ENCODE results near the gene ZNF74. TPM values are rescaled to one million over a fixed set of nuclear protein-coding genes. Genes with fewer than 3 reads are reported as not detected.

ZNF74 gene
- total and polyA plus RNA-seq, 3 experiments from 2014 or later = 12.3 to 15.3 (median 13.0) TPM

GRCh38 chr22:20383538-20383937, 10.4 kb upstream of the ZNF74 start:
- DNase-seq = no peak
- H3K27ac Mint-ChIP-seq = no peak overlapping the region
- H3K4me3 ChIP-seq (ENCODE audit: low read length) = no peak overlapping the region
- CTCF ChIA-PET = no interaction called here
- H3K36me3 ChIP-seq (ENCODE audit: insufficient read depth, low read length) = no peaks in the 10 kb centered on the region
- H3K9me3 ChIP-seq (ENCODE audit: low read length) = no peaks in the 10 kb centered on the region
- H3K27me3 ChIP-seq (ENCODE audit: insufficient read depth, low read length, poor library complexity, severe bottlenecking) = no peaks in the 10 kb centered on the region
- H3K9me3 Mint-ChIP-seq = no peaks in the 10 kb centered on the region
- H3K4me1 Mint-ChIP-seq = no peaks in the 10 kb centered on the region
- peaks cover 0 to 2% (median 0%) of the 10 kb centered on the region in 3 donors for H3K36me3 Mint-ChIP-seq
- H3K4me1 ChIP-seq (ENCODE audit: insufficient read depth, low read length) = no peaks in the 10 kb centered on the region
- POLR2A ChIA-PET = no interaction called here
- no peak overlapping the region for H3K4me3 Mint-ChIP-seq
- no peak overlapping the region for H3K27ac ChIP-seq (ENCODE audit: low read depth, low read length)
- H3K27me3 Mint-ChIP-seq = peaks cover 0 to 17% of the 10 kb centered on the region in 2 donors

- no peaks in the 10 kb centered on the region for H3K27me3 ChIP-seq (ENCODE audit: insufficient read depth, low read length, poor library complexity, severe bottlenecking)
- DNase-seq = no peak
- CTCF ChIA-PET = interaction anchor here (0.6 kb wide), 1 partner anchor 34 kb away, joined by 5 read pairs; no protein-coding TSS in a partner anchor
- POLR2A ChIA-PET = no interaction called here
- H3K27ac ChIP-seq (ENCODE audit: low read depth, low read length) = no peak overlapping the region
- peaks cover 0 to 17% of the 10 kb centered on the region in 2 donors for H3K27me3 Mint-ChIP-seq
- peaks cover 0 to 2% (median 0%) of the 10 kb centered on the region in 5 donors for H3K9me3 Mint-ChIP-seq
- no peaks in the 10 kb centered on the region for H3K4me1 Mint-ChIP-seq
- no peaks in the 10 kb centered on the region for H3K4me1 ChIP-seq (ENCODE audit: insufficient read depth, low read length)
- no peak overlapping the region for H3K4me3 ChIP-seq (ENCODE audit: low read length)
- no peak overlapping the region for H3K27ac Mint-ChIP-seq
- no peaks in the 10 kb centered on the region for H3K36me3 ChIP-seq (ENCODE audit: insufficient read depth, low read length)
- no peak overlapping the region for H3K4me3 Mint-ChIP-seq
- H3K36me3 Mint-ChIP-seq = peaks cover 0 to 2% (median 0%) of the 10 kb centered on the region in 3 donors
- H3K9me3 ChIP-seq (ENCODE audit: low read length) = no peaks in the 10 kb centered on the region
These were observed 9.8 kb upstream of the ZNF74 start for GRCh38 chr22:20384171-20384570.

DNA sequence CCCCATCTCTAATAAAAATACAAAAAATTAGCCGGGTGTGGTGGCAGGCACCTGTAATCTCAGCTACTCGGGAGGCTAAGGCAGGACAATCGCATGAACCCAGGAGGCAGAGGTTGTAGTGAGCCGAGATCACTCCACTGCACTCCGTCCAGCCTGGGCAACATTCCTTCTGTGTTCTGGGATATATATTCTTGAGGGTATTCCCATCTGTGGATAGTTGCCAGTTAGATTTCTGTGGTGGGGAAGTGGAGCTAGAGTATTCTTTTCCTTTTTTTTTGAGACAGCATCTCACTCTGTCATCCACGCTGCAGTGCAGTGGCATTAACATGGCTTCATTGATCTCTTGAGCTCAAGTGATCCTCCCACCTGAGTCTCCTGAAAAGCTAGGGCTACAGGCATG, 9.1 kb upstream of the ZNF74 start:
- no peaks in the 10 kb centered on the region for H3K4me1 Mint-ChIP-seq
- POLR2A ChIA-PET = no interaction called here

DNA sequence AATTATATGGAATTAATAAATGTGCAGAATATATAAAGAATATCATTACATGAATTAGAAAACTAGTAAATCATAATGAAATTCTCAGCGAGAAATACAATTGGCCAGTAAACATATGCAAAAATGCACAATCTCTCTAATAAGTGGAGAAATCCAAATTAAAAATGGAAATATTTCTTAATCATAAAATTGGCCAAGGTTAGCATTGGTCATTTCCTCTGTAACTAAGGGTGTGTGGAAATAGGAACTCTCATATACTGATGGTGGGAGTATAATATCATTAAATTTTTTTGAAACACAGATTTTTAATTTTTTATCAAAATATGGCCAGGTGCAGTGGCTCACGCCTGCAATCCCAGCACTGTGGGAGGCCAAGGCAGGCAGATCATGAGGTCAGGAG, 7.6 kb upstream of the ZNF74 start:
- H3K4me1 ChIP-seq (ENCODE audit: insufficient read depth, low read length) = no peaks in the 10 kb centered on the region

More for the DNA sequence above, 9.1 kb upstream of the ZNF74 start:
- Mint-ChIP-seq H3K9me3 (peaks cover 0 to 2% (median 0%) of the 10 kb centered on the region in 5 donors), H3K27ac (no peak overlapping the region), H3K36me3 (peaks cover 0 to 2% (median 0%) of the 10 kb centered on the region in 3 donors), H3K4me3 (no peak overlapping the region), H3K27me3 (peaks cover 0 to 17% of the 10 kb centered on the region in 2 donors)
- Histone ChIP-seq H3K27ac (ENCODE audit: low read depth, low read length) (no peak overlapping the region), H3K9me3 (ENCODE audit: low read length) (no peaks in the 10 kb centered on the region), H3K4me3 (ENCODE audit: low read length) (no peak overlapping the region), H3K36me3 (ENCODE audit: insufficient read depth, low read length) (no peaks in the 10 kb centered on the region), H3K27me3 (ENCODE audit: insufficient read depth, low read length, poor library complexity, severe bottlenecking) (no peaks in the 10 kb centered on the region), H3K4me1 (ENCODE audit: insufficient read depth, low read length) (no peaks in the 10 kb centered on the region)
- CTCF ChIA-PET = no interaction called here
- no peak for DNase-seq

DNA sequence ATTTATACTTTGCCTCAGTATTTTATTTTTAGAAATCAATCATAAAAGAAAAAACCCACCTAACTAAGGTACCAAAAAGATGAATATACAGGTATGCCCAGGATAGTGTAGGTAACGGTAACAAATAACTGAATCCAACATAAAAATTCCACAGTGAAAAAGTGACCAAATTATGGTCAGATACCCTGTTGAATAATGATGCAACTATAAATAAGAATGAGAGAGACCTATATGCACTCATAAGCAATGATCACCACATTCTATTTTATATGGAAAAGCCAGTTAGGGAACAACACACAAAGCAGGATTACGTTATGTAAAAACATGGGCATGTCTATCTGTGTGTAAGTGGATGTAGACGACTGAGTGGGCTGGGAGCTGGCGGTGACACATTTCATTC, 7.0 kb upstream of the ZNF74 start:
- H3K4me1 ChIP-seq (ENCODE audit: insufficient read depth, low read length) = no peaks in the 10 kb centered on the region
- no peaks in the 10 kb centered on the region for H3K4me1 Mint-ChIP-seq
- H3K27me3 ChIP-seq (ENCODE audit: insufficient read depth, low read length, poor library complexity, severe bottlenecking) = no peaks in the 10 kb centered on the region
- H3K27ac ChIP-seq (ENCODE audit: low read depth, low read length) = no peak overlapping the region
- no peak for DNase-seq
- no peak overlapping the region for H3K4me3 Mint-ChIP-seq
- no peak overlapping the region for H3K27ac Mint-ChIP-seq
- peaks cover 0 to 2% (median 0%) of the 10 kb centered on the region in 3 donors for H3K36me3 Mint-ChIP-seq
- no peaks in the 10 kb centered on the region for H3K36me3 ChIP-seq (ENCODE audit: insufficient read depth, low read length)
- peaks cover 0 to 17% of the 10 kb centered on the region in 2 donors for H3K27me3 Mint-ChIP-seq
- H3K4me3 ChIP-seq (ENCODE audit: low read length) = no peak overlapping the region
- CTCF ChIA-PET = no interaction called here
- H3K9me3 Mint-ChIP-seq = peaks cover 0 to 2% (median 0%) of the 10 kb centered on the region in 5 donors
- H3K9me3 ChIP-seq (ENCODE audit: low read length) = no peaks in the 10 kb centered on the region
- POLR2A ChIA-PET = no interaction called here

More for the DNA sequence above, 7.6 kb upstream of the ZNF74 start:
- ChIA-PET POLR2A (no interaction called here), CTCF (no interaction called here)
- DNase-seq = no peak
- H3K4me3 ChIP-seq (ENCODE audit: low read length) = no peak overlapping the region
- H3K36me3 ChIP-seq (ENCODE audit: insufficient read depth, low read length) = no peaks in the 10 kb centered on the region
- Mint-ChIP-seq H3K27ac (no peak overlapping the region), H3K36me3 (peaks cover 0 to 2% (median 0%) of the 10 kb centered on the region in 3 donors), H3K4me3 (peak overlapping the region in 1 of 7 donors; percentile 44), H3K4me1 (no peaks in the 10 kb centered on the region), H3K27me3 (peaks cover 0 to 17% of the 10 kb centered on the region in 2 donors), H3K9me3 (peaks cover 0 to 2% (median 0%) of the 10 kb centered on the region in 5 donors)
- no peaks in the 10 kb centered on the region for H3K27me3 ChIP-seq (ENCODE audit: insufficient read depth, low read length, poor library complexity, severe bottlenecking)
- H3K27ac ChIP-seq (ENCODE audit: low read depth, low read length) = no peak overlapping the region
- H3K9me3 ChIP-seq (ENCODE audit: low read length) = no peaks in the 10 kb centered on the region

DNA sequence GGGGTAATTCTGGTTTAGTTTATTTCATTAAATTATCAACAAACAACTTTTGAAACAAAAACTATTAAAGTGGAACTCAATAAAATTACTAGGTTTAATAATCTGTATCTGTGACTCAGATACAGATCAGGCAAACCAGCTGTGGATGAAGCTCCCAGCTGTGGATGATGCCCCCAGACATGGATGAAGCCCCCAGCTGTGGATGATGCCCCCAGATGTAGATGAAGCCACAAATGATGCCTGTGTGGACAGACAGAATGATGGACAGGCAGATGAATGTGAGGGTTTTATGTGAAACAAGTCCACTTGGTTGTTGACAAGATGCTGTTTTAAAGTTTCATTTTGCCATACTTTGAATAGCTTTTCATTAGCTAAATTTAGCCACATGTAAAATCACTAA, 5.8 kb upstream of the ZNF74 start:
- Mint-ChIP-seq H3K27me3 (peaks cover 0 to 17% of the 10 kb centered on the region in 2 donors), H3K9me3 (peaks cover 0 to 2% (median 0%) of the 10 kb centered on the region in 5 donors), H3K4me3 (no peak overlapping the region), H3K4me1 (peaks cover 0 to under 1% (median 0%) of the 10 kb centered on the region in 3 donors), H3K36me3 (peaks cover 0 to 2% (median 0%) of the 10 kb centered on the region in 3 donors), H3K27ac (peak overlapping the region in 1 of 8 donors; percentile 7)
- H3K27me3 ChIP-seq (ENCODE audit: insufficient read depth, low read length, poor library complexity, severe bottlenecking) = no peaks in the 10 kb centered on the region
- no peak overlapping the region for H3K4me3 ChIP-seq (ENCODE audit: low read length)
- no peaks in the 10 kb centered on the region for H3K9me3 ChIP-seq (ENCODE audit: low read length)
- ChIA-PET CTCF (no interaction called here), POLR2A (interaction anchor here (0.5 kb wide), 1 partner anchor 168 kb away, joined by 3 read pairs; no protein-coding TSS in a partner anchor)
- H3K4me1 ChIP-seq (ENCODE audit: insufficient read depth, low read length) = peaks cover 2% of the 10 kb centered on the region
- H3K36me3 ChIP-seq (ENCODE audit: insufficient read depth, low read length) = no peaks in the 10 kb centered on the region
- DNase-seq = no peak
- H3K27ac ChIP-seq (ENCODE audit: low read depth, low read length) = no peak overlapping the region

DNA sequence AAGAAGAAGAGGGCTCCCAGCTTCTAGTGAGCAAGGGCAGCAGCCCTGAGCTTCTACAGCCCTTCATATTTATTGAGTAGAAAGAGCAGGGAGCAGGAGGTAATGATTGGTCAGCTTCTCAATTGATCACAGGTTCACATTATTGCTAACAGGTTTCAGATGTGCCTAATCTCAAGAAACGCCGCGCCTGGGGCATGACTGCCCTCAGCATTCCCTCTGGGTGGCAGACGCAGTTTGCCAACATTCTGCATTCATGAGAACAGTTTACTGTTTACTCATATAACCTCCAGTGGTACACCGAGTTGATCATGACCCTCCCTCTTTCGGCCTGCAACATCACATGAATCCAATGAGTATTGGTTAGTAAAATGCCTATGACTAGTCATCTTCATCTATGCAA, 4.7 kb upstream of the ZNF74 start:
- H3K27me3 ChIP-seq (ENCODE audit: insufficient read depth, low read length, poor library complexity, severe bottlenecking) = no peaks in the 10 kb centered on the region
- peaks cover 7% of the 10 kb centered on the region for H3K4me1 ChIP-seq (ENCODE audit: insufficient read depth, low read length)
- Mint-ChIP-seq H3K9me3 (peaks cover 0 to 2% (median 0%) of the 10 kb centered on the region in 5 donors), H3K36me3 (peaks cover 0 to 3% (median under 1%) of the 10 kb centered on the region in 3 donors), H3K27ac (no peak overlapping the region), H3K4me1 (peaks cover 3 to 8% (median 5%) of the 10 kb centered on the region in 3 donors), H3K4me3 (peak overlapping the region in 1 of 7 donors; percentile 34), H3K27me3 (peaks cover 0 to 11% of the 10 kb centered on the region in 2 donors)
- ChIA-PET POLR2A (interaction anchor here (0.6 kb wide), 1 partner anchor 88 kb away, joined by 3 read pairs; no protein-coding TSS in a partner anchor), CTCF (no interaction called here)
- H3K9me3 ChIP-seq (ENCODE audit: low read length) = no peaks in the 10 kb centered on the region
- DNase-seq = no peak
- no peaks in the 10 kb centered on the region for H3K36me3 ChIP-seq (ENCODE audit: insufficient read depth, low read length)
- H3K4me3 ChIP-seq (ENCODE audit: low read length) = no peak overlapping the region
- no peak overlapping the region for H3K27ac ChIP-seq (ENCODE audit: low read depth, low read length)

DNA sequence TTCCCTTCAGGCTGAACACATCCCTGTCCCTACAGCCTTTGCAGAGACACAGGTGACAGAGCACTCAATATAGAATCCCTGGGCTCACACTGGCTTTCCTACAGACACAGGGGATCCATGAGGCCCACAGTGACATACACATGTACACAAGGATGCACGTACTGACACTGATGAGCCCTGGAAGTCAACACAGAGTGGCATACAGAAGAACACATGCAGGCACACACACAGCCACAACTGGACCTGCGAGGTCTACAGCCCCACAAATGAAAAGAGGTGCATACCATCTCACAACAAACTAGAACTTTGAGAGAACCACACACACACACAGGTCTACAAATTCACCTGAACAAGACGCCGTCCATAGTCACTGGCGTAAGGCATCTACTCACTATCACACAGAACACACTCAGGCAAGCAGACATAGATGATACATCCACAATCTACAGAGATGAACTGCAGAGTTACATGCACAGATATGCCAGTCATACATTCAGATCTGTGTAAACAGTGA, 3.5 kb upstream of the ZNF74 start:
- Mint-ChIP-seq H3K4me3 (peak overlapping the region in 1 of 7 donors; percentile 60), H3K4me1 (peaks cover 11 to 19% (median 17%) of the 10 kb centered on the region in 3 donors), H3K27ac (peak overlapping the region in 1 of 8 donors; percentile 7), H3K9me3 (peaks cover 0 to 2% (median 0%) of the 10 kb centered on the region in 5 donors), H3K36me3 (peaks cover 0 to 5% (median 0%) of the 10 kb centered on the region in 3 donors), H3K27me3 (peaks cover 0 to 9% of the 10 kb centered on the region in 2 donors)
- H3K9me3 ChIP-seq (ENCODE audit: low read length) = no peaks in the 10 kb centered on the region
- H3K36me3 ChIP-seq (ENCODE audit: insufficient read depth, low read length) = no peaks in the 10 kb centered on the region
- ChIA-PET CTCF (no interaction called here), POLR2A (no interaction called here)
- DNase-seq = no peak
- H3K4me3 ChIP-seq (ENCODE audit: low read length) = no peak overlapping the region
- H3K4me1 ChIP-seq (ENCODE audit: insufficient read depth, low read length) = peaks cover 16% of the 10 kb centered on the region
- no peaks in the 10 kb centered on the region for H3K27me3 ChIP-seq (ENCODE audit: insufficient read depth, low read length, poor library complexity, severe bottlenecking)
- H3K27ac ChIP-seq (ENCODE audit: low read depth, low read length) = no peak overlapping the region

Measured in CD8-positive, alpha-beta memory T cell (primary cell).